DMS153 (cell line): Measurements from ENCODE around the gene SGMS1.
"Not testable (repeated sequence)": the region's sequence is repeated elsewhere in the genome, so short reads cannot be mapped to it uniquely, and the experiment has no call there.

Source experiments
- DNase-seq: peaks from one replicate; lab custom pipeline; 2025; lab: John Stamatoyannopoulos, UW

Gene SGMS1

DNA sequence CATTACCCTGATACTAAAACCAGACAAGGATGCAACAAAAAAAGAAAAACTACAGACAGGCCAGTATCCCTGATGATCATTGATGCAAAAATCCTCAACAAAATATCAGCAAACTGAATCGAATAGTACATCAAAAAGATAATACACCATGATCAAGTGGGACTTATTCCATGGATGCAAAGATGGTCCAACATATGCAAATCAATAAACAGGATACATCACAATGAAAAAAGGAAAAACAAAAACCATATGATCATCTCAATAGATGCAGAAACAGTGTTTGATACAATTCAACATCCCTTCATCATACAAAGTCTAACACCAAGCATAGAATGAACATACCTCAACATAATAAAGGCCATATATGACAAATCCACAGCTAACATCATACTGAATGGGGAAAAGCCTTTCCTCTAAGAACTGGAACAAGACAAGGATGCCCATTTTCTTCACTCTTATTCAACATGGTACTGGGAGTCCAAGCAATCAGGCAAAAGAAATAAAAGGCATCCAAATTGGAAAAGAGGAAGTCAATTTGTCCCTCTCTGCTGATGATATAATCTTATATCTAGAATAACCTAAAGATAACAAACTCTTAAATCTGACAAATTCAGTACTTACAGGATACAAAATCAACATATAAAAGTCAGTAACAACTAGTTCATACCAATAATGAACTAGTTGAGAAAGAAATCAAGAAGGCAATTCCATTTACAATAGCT is 323.6 kb downstream of the SGMS1 start:
- DNase-seq: no peak

DNA sequence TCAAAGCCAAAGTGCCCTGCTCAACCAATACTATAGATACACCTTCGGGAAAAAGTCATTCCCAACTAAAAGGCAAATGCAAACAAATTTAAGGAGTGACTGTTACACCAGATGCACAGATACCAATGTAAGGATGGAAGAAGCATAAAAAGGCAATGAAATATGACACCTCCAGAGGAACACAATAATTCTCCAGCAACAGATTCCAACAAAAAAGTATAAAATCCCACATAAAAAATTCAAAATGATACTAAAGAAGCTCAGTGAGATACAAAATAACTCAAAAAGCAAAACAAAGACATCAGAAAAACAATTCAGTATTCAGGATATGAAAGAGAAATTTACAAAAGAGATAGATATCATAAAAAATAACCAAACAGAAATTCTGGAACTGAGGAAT is 328.4 kb downstream of the SGMS1 start:
- DNase-seq: no peak

DNA sequence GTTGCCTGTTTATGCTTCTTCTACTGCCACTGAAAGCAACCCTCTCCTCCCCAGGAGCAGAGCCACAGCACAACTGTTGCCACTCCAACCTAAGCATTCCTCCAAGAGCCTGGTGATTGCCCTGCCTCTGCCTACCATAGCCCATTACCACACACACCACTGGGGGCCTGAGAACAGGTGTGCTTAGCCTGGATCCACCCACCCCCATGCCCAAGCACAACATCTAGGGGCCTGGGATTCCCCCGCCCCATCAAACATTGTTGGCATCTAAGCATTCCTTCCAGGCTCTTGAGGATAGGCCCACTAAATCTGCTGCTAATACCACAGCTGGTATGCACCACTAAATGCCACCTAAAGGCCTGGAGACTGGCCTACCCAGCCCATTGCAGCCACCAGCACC is 329.2 kb downstream of the SGMS1 start:
- no peak for DNase-seq

DNA sequence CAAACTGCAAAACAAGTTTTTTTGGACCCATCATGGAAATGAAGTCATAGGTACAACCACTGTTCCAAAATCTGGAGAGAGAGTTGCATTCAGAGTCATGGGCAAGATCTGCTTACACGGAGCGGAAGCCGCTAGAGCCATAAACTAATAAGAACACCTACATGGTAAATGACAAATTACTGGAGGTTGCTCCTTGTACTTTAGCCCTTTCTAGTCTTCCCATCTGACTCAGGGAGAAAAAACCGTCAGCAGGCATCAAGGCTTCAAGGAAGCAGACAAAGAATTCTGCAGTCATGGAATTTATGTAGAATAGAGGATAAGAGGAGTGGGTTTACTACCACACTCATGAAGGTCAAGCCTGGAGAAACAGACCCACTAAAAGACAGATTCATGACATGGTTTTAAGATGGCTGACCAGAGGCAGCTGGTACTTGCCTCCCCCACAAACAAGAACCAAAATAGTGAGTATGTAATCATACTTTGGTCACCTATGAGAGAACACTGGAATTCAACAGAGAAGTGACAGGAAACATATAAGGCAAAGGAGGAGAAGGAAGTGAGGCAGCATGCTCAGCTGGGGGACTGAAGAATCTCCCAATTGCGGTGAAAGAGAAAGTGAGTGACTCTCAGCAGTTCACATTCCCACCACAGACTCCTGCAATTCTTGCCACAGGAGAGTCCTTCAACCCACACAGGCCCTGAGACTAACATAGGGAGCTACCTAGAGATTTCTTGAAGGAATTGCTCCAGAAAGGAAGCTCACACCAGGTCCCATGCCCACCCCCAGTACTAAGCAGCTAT is 330.0 kb downstream of the SGMS1 start:
- DNase-seq: no peak

DNA sequence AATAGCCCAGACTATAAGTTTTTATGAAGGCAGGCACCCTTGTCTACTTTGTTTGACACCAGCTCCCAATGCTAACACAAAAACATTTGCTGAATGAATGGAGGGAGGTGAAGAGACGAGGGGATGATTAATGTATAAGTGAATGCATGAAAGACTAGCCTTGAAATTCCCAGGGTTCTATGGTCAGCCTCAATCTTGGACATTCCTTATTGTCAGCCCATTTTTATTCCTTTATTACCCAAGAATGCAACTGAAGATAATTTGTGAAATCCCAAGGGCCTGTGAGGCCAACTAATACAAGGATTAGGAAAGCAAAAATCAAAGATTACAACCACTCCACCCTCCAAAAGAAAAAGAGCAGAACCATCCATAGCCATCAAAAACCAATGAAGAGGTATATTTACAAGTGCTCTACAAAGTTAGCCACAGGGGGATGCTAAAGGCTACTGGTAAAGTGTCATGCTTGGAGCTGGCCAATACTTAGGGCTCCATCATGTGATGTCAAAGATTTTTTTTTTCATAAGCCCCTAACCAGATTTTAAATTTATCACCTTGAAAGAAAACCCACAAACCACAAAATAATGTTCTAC is 332.4 kb downstream of the SGMS1 start:
- DNase-seq: no peak

DNA sequence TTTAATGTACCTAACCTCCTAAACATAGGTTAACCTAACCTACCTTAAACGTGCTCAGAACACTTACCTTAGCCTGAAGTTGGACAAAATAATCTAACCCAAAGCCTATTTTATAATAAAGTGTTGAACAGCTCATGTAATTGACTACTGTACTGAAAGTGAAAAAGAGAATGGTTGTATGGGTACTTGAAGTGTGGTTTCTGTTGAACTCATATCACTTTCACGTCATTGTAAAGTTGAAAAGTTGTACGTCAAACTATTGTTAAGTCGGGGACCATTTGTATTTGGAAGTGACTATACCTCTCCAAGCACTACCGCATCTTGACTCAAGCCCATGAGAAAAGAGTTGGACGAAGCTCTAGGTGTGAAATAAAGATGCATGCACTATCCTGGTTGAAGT is 334.6 kb downstream of the SGMS1 start:
- no peak for DNase-seq

DNA sequence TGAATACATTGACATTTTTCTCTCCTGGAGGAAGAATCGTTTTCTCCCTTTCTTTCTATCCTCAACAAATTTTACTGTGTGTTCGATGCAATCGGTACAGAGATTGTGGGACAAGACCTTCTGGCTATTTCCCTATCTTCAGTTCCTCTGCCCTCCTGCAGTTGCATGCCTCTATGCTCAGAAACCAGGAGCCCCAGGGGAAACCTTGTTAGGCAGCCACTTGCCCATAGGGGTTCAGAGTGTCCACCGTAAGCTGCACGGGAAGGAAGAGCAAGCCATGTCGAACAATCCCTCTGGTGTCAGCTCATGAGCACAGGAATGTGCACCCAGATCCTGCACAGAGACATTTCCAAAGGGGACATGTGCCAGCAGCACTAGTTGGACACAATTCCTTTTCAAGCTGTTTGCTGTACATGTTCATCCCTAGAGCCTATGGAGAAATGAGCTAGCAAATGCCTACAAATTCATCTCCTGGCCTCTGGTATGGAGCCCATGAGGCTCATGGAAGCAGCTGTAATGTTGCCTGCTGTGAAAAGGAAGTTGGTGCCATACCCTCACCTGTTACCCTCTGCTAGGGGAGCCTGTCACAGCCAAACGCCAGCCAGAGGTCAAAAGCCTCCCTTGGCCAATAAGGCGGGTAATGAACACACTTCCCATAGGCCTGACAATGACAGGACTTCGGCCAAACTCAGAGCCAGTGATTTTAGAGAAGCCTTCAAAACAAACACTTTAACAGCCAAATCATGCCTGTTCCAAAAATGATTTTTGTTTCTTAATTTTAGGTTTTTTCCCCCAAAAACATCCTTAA is 336.6 kb downstream of the SGMS1 start:
- no peak for DNase-seq

DNA sequence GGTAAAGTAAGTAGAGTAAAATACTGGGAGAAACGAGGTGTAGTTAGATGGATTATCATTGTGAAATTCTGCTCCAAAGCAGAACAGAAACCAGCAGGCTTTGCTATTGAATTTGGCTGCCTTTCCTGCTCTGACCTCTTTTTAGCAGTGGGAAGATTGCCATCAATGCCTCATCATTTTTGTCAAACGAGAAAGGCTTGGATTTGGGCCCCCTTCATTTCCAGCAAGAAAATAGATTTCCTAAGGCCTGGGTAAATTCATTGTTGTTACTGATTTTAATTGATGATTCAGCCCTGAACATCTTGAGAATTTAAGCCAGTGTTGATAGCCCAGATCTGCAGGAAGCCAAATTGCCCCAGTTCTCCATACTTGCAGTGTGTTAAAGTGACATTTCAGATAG is 337.2 kb downstream of the SGMS1 start:
- DNase-seq: no peak

DNA sequence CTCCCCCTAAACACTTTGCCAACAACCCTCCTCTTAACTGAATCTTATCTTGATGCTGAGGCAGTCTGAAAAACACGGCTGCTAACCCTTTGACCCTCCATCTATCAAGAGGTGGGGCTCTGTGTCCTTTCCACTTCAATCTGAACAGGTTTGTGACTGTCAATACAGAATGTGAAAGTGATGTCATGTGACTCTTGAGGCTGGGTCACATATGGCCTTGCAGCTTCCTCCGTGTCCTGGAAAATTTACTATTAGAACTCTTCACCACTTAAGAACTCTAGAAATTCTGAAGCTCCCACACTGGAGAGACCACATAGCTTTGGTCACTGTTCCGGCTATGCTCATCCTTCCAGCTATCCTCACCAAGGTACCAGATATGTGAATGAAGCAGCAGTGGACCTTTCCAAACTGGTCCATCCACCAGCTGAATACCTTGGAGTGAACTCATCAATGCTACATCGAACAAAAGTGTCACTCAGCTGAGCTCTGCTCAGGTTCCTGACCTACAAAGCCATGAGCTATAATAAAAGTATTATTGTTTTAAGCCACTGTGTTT is 341.7 kb downstream of the SGMS1 start:
- no peak for DNase-seq

DNA sequence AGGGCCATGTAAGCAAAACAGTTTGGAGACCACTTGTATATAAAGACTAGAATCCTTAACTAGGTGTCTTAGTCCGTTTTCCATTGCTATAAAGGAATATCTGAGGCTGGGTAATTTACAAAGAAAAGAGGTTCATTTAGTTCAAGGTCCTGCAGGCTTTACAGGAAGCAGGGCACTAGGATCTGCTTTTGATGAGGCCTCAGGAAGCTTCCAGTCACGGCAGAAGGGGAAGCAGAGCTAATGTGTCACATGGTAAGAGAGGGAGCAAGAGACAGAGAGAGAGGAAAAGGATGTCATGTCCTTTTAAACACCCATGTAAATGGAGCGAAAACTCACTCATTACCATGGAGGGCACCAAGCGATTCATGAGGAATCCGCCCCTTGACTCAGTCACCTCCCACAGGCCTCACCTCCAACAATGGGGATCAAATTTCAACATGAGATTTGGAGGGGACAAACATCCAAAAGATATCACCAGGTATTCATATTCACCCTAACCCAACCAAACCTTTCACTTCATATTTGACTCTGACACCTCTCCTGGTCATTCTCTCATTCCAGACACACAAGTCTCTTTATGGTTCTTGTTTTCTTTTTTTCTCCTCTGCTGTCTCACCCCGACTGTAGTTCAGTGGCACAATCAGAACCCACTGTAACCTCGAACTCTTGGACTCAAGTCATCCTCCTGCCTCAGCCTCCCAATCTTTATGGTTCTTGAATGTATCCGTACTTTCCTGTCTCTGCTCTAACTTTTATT is 342.4 kb downstream of the SGMS1 start:
- no peak for DNase-seq

DNA sequence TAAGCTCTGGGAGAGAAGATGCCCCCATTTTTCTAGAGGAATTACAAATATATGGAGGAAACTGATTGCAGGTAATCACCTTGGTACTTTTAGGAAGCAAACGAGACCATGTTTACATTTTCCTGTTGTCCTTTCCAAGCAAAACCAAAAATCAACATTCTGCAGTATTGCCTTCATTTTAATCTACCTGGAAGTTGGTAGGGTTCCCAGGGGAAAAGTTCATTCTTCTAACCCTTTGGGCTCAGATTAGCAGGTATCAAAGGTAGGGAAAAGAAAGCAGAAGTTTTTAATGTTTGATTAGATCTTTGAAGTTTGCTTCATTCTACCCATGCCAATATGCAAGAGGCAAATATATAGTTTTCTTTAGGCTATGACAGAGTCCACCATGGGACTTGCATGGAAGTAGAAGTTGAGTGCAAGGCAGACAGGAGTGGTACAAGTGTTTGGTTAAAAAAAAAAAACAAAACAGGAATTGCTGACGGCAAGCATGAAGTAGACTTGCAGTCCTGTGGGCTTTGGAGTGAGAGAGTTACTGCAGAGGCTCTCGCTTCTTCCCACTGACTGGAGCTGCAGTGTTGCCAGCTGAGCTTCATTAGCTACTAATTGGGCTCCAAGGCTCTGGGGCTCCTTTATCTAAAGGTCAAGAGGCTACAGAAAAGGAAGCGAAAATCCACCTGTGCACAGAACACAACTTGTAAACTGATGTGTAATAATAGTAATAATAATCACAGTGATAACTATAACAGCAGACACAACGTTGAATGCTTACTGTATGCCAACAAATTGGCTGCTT is 343.5 kb downstream of the SGMS1 start:
- no peak for DNase-seq

DNA sequence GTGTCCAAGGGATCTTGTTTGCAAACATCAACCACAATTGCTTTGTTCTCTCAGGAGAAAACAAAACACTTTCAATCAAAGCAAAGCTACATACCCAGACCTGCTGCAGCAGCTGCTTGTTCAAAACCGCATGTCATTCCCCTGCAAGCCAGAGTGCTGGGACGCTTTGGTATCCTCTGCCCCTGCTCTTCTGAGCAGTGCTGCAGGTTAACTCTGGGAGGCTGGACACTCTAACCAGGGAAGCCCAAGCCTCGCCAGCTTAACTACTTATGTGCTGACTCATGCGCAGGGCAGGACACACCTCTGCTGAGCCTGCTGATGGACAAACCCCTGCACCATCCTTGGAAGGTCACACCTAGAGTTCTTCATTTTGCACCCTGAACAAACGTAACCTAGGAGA is 344.3 kb downstream of the SGMS1 start:
- DNase-seq: no peak

DNA sequence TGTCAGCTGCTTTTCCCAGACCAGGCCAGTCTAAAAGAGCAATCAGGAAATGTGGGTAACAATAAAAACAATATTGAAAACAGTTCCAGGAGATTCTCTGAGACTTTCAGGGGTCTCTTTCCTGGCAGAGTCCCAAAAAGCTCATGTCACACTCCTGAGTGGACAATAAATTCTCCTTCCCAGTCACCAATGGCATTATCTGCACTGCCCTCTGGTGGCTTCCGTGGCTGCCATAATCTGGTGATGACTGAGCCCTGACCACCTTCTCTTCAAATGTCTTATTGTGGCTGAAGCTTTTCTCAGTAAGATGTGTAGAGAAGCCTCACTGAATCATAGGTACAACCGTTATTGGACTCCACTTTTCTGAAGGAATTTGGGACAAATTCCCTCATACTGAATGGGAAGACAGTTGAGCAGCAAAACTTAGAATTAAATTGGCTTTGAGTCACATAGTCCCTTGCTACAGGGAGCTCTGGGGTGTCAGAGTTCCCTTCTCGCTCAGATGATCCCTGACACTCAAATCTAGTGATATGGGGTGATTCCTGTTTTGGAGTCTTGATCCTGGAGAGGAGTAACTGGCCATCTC is 348.0 kb downstream of the SGMS1 start:
- DNase-seq: no peak

DNA sequence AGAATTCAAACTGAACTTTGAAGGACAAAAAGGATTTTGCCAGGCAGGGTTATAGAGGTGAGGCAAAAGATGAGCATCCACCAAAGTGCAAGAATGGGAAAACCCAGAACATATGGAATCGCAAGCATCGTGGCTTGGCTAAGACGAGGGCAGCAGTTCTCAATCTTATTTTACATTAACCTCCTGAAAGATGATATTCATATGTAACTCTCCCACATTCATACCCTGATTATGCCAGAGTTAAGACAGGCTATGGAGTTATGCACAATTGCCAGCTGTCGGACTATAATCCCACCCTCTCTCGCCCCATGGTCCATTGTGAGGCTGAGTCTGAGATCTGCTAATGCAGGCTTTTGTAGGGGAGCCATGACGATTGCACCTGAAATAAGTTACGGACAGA is 351.2 kb downstream of the SGMS1 start:
- no peak for DNase-seq

DNA sequence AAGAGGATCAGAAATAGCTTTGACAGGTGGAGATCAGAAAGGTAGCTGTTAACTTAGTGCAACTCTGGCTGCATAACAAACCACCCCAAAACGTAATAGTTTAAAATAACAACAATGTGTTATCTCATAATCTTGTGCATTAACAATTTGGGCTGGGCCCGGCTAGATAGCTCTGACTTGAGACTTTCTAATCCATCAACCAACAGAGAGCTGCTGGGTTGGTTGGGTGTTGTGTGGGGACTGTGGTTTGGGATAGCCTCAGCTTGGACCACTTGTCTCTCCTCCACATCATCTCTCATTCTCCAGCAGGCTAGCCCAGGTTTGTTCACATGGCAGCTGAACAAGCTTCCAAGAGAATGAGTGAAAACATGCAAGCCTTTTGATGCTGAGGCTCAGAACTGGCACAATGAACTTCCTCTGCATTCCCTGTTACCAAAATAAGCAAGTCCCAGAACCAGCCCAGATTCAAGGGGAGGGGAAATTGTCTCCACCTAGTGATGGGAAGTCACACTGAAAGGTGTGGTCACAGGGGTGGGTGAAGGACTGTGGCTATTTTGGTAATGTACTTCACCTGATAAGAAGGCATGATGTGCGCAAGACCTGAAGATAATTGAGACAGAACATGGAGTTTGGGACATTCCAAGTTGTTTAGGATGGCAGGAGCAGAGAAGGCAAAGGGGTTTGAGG is 352.0 kb downstream of the SGMS1 start:
- no peak for DNase-seq

DNA sequence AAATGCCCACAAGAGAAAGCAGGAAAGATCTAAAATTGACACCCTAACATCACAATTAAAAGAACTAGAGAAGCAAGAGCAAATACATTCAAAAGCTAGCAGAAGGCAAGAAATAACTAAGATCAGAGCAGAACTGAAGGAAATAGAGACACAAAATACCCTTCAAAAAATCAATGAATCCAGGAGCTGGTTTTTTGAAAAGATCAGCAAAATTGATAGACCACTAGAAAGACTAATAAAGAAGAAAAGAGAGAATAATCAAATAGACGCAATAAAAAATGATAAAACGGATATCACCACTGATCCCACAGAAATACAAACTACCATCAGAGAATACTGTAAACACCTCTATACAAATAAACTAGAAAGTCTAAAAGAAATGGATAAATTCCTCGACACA is 355.9 kb downstream of the SGMS1 start:
- DNase-seq: not testable (repeated sequence)

DNA sequence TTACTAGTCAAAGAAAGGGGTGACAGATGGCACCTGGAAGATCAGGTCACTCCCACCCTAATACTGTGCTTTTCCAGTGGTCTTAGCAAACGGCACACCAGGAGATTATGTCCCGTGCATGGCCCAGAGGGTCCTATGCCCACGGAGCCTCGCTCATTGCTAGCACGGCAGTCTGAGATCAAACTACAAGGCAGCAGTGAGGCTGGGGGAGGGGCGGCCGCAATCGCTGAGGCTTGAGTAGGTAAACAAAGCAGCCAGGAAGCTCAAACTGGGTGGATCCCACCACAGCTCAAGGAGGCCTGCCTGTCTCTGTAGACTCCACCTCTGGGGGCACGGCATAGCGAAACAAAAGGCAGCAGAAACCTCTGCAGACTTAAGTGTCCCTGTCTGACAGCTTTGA is 361.1 kb downstream of the SGMS1 start:
- not testable (repeated sequence) for DNase-seq

DNA sequence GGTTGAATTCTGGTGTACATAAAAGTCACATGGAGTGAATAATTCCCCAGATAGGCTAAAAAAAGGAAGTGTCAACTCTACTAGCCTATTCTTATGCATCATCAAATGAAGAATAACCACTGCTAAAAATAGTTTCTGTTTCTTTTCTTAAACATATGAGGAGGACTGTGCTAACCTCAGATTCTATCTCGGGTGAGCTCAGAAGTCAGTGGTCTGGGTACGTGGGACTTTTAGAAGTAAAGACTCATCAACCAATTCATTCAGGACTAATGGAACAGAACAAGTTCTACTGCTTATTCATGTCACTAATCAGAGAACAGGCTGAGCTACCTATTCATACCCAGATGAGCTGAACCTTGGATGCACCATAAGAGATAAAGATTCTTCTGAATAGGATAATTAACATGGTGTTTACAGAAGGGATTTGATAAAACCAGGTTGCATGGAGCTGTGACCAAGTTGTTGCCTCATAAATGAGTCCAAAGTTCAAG is 362.9 kb downstream of the SGMS1 start:
- DNase-seq: no peak
